Left lung (tissue), 10 donors: ENCODE results near the gene NEDD9. TPM values are rescaled to one million over a fixed set of nuclear protein-coding genes. Genes with fewer than 3 reads are reported as not detected.
A peak's percentile ranks its signal among the peaks of the same experiment; 100 is the strongest.

ENCODE experiments used
- ATAC-seq: fragments of 200-7000 bp; cut with Tn5 transposase; one replicate; pipeline ENCODE4 v1.9.1; 2020; ENCODE audit warnings: moderate library complexity
- DNase-seq, 4 donors: peaks; one replicate each; pipeline ENCODE4 v3.0.0-alpha.2; 2013 to 2020
- H3K27ac ChIP-seq, 2 donors: fragments of 200-600 bp; sonication (generic) in 1 of 2; one replicate each; pipeline versions ENCODE4 v1.5.0 to v1.8.0; 2020 to 2021
- H3K27me3 ChIP-seq, 2 donors: fragments of 200-600 bp; sonication (generic) in 1 of 2; one replicate each; pipeline versions ENCODE4 v1.5.0 to v1.8.0; 2020 to 2021
- H3K36me3 ChIP-seq, 2 donors: fragments of 200-600 bp; sonication (generic) in 1 of 2; one replicate each; pipeline versions ENCODE4 v1.5.0 to v1.8.0; 2020 to 2021
- H3K4me1 ChIP-seq, 2 donors: fragments of 200-600 bp; one replicate each; pipeline ENCODE4 v1.8.0; 2021
- H3K4me3 ChIP-seq, 2 donors: fragments of 200-600 bp; sonication (generic) in 1 of 2; one replicate each; pipeline versions ENCODE4 v1.5.0 to v1.8.0; 2020 to 2021; ENCODE audit warnings: mild to moderate bottlenecking in 1 of 2
- H3K9me3 ChIP-seq, 2 donors: fragments of 200-600 bp; sonication (generic) in 1 of 2; one replicate each; pipeline versions ENCODE4 v1.5.0 to v1.8.0; 2020 to 2021
- CTCF ChIP-seq, 2 donors: fragments of 200-600 bp; sonication (generic) in 1 of 2; IDR thresholded peaks; one replicate each; pipeline versions ENCODE4 v1.5.0 to v1.8.0; 2021; ENCODE audit warnings: antibody characterized with exemption in 2 of 2
- intact Hi-C, 2 donors: fragments of 100-400 bp; cut with DNase I; formaldehyde crosslinking; loops; one replicate each; pipeline versions ENCODE4 v1.11.2 to v1.14.2; 2022
- polyA plus RNA-seq, 6 donors: library from polyadenylated mRNA; unstranded; fragments of 120-200 nt; gene quantifications; one replicate each; pipeline ENCODE4 v1.2.1, GENCODE V29; 2013; ENCODE audit not compliant: insufficient read length in 6 of 6
- total RNA-seq, 2 donors: library from RNA; stranded (reverse); fragmentation: NEBNext Ultra II Directional; extraction: Animal tissue kit (Norgen Biotek cat#: 25700); gene quantifications; one replicate each; pipeline ENCODE4 v1.2.1, GENCODE V29; 2021
- donor health status: DM: no; HTN: yes; CAD: no.
- donor health status: DM: no; HTN: no; CAD: no.

Gene NEDD9
- total and polyA plus RNA-seq, 8 donors = 54.3 to 193 (median 59.5) TPM

GRCh38 chr6:11209906-11210305, 22.6 kb downstream of the NEDD9 start:
- DNase-seq (no peak), ATAC-seq (no peak)
- TF ChIP-seq CTCF (IDR thresholded peaks at IDR 0.05) = no peak
- Histone ChIP-seq H3K36me3 (peaks cover 7 to 66% of the 10 kb centered on the region in 2 donors), H3K9me3 (no peaks in the 10 kb centered on the region), H3K27me3 (no peaks in the 10 kb centered on the region), H3K4me3 (no peak overlapping the region), H3K27ac (peak overlapping the region; percentile 71 to 86), H3K4me1 (peaks cover 54 to 99% of the 10 kb centered on the region in 2 donors)
- intact Hi-C loops = no loop called here

DNA sequence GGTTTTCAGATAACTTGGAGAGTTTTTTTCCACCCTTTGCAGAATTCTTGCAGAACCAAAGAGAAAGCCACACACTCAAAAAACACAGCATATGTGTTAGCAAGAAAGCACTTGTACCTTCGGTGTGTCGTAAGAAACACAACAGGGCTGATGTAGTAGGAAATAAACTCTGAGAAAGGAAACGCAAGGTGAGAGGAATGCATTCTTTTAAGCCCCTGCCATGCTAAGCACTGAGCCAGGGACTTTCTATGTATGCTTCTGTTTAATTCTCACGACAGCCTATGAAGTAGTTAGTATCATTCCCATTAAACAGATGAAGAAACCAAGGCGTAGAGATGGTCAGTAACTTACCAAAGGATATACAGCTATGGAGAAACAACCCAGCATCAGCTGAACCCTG, 23.1 kb downstream of the NEDD9 start:
- H3K27ac ChIP-seq = peak overlapping the region; percentile 71 to 86
- TF ChIP-seq CTCF (IDR thresholded peaks at IDR 0.05) = no peak
- H3K4me3 ChIP-seq = no peak overlapping the region
- intact Hi-C loops = no loop called here
- peaks cover 7 to 71% of the 10 kb centered on the region in 2 donors for H3K36me3 ChIP-seq
- H3K4me1 ChIP-seq = peaks cover 48 to 97% of the 10 kb centered on the region in 2 donors
- no peaks in the 10 kb centered on the region for H3K9me3 ChIP-seq
- no peaks in the 10 kb centered on the region for H3K27me3 ChIP-seq
- ATAC-seq (no peak), DNase-seq (no peak)

GRCh38 chr6:11208854-11209253, 23.6 kb downstream of the NEDD9 start:
- peak overlapping the region; percentile 86 to 87 for H3K27ac ChIP-seq

GRCh38 chr6:11208267-11208666, 24.2 kb downstream of the NEDD9 start:
- Histone ChIP-seq H3K27ac (peak overlapping the region; percentile 86 to 87), H3K9me3 (no peaks in the 10 kb centered on the region), H3K4me3 (no peak overlapping the region), H3K36me3 (peaks cover 7 to 70% of the 10 kb centered on the region in 2 donors), H3K4me1 (peaks cover 37 to 96% of the 10 kb centered on the region in 2 donors), H3K27me3 (no peaks in the 10 kb centered on the region)
- DNase-seq (no peak), ATAC-seq (no peak)
- intact Hi-C loops = no loop called here
- TF ChIP-seq CTCF (IDR thresholded peaks at IDR 0.05) = no peak

More at GRCh38 chr6:11208854-11209253, 23.6 kb downstream of the NEDD9 start:
- peaks cover 7 to 72% of the 10 kb centered on the region in 2 donors for H3K36me3 ChIP-seq
- no peaks in the 10 kb centered on the region for H3K27me3 ChIP-seq
- H3K4me3 ChIP-seq = no peak overlapping the region
- H3K9me3 ChIP-seq = no peaks in the 10 kb centered on the region
- TF ChIP-seq CTCF (IDR thresholded peaks at IDR 0.05) = no peak
- intact Hi-C loops = no loop called here
- ATAC-seq (no peak), DNase-seq (no peak)
- peaks cover 43 to 96% of the 10 kb centered on the region in 2 donors for H3K4me1 ChIP-seq

GRCh38 chr6:11207199-11207968, 25.1 kb downstream of the NEDD9 start:
- Histone ChIP-seq H3K9me3 (no peaks in the 10 kb centered on the region), H3K36me3 (peaks cover 4 to 70% of the 10 kb centered on the region in 2 donors), H3K4me3 (no peak overlapping the region), H3K27ac (peak overlapping the region; percentile 86 to 87), H3K27me3 (no peaks in the 10 kb centered on the region), H3K4me1 (peaks cover 40 to 96% of the 10 kb centered on the region in 2 donors)
- intact Hi-C loops = no loop called here
- no peak for TF ChIP-seq CTCF (IDR thresholded peaks at IDR 0.05)
- DNase-seq (peak in 3 of 4 donors; percentile 77 to 90 (median 82)), ATAC-seq (peak; percentile 77)
